Suprapubic skin (tissue), 4 donors: ENCODE measurements around the gene RNASEL. TPM values are rescaled to one million over a fixed set of nuclear protein-coding genes. Genes with fewer than 3 reads are reported as not detected.

Source experiments
- DNase-seq, 2 donors: peaks; one replicate each; pipeline ENCODE4 v3.0.0-alpha.2; 2019; ENCODE audit warnings: low spot score in 2 of 2
- H3K27ac ChIP-seq: fragments of 200-600 bp; sonication (generic); one replicate; pipeline ENCODE4 v1.5.1; 2019
- H3K27me3 ChIP-seq: fragments of 200-600 bp; sonication (generic); one replicate; pipeline ENCODE4 v1.5.1; 2019
- H3K36me3 ChIP-seq: fragments of 200-600 bp; sonication (generic); one replicate; pipeline ENCODE4 v1.5.1; 2019
- H3K4me1 ChIP-seq: fragments of 200-600 bp; sonication (generic); one replicate; pipeline ENCODE4 v1.5.1; 2019
- H3K4me3 ChIP-seq: fragments of 200-600 bp; sonication (generic); one replicate; pipeline ENCODE4 v1.5.1; 2019; ENCODE audit warnings: mild to moderate bottlenecking
- H3K9me3 ChIP-seq: fragments of 200-600 bp; sonication (generic); one replicate; pipeline ENCODE4 v1.5.1; 2019
- EP300 ChIP-seq: sonication (generic); formaldehyde crosslinking; IDR thresholded peaks from one replicate; pipeline ENCODE4 v1.6.1; 2017; ENCODE audit warnings: antibody characterized with exemption
- POLR2A ChIP-seq, 2 donors: fragments of 450-650 bp; IDR thresholded peaks; one replicate each; pipeline ENCODE4 v1.6.1; 2017; ENCODE audit warnings: antibody characterized with exemption in 2 of 2, mild to moderate bottlenecking in 2 of 2, moderate library complexity in 2 of 2
- POLR2AphosphoS5 ChIP-seq, 3 donors: sonication (generic); formaldehyde crosslinking; IDR thresholded peaks; one replicate each; pipeline ENCODE4 v1.6.1; 2017; ENCODE audit warnings: antibody characterized with exemption in 3 of 3
- WGBS: methylation state at CpG from one replicate; pipeline ENCODE4 v1.1.5; 2018; 5-methylcytosine and 5-hydroxymethylcytosine counted together
- total RNA-seq, 4 donors: library from RNA; depleted of rRNA; stranded (reverse); fragments of >200 nt; gene quantifications; one replicate each; pipeline ENCODE4 v1.1.0, GENCODE V29; 2016
- TF ChIP-seq, protein P1 (sequence below), 2 donors: fragments of 200-600 bp in 1 of 2; fragments of 450-650 bp in 1 of 2; sonication (generic) in 1 of 2; IDR thresholded peaks; one replicate each; pipeline ENCODE4 v1.5.1; 2016 to 2019; ENCODE audit warnings: antibody characterized with exemption in 2 of 2, mild to moderate bottlenecking in 1 of 2, moderate library complexity in 1 of 2

The RNASEL gene
- total RNA-seq, 4 donors from 2014 or later, result 4.1 to 10.7 (median 6.2) TPM

DNA sequence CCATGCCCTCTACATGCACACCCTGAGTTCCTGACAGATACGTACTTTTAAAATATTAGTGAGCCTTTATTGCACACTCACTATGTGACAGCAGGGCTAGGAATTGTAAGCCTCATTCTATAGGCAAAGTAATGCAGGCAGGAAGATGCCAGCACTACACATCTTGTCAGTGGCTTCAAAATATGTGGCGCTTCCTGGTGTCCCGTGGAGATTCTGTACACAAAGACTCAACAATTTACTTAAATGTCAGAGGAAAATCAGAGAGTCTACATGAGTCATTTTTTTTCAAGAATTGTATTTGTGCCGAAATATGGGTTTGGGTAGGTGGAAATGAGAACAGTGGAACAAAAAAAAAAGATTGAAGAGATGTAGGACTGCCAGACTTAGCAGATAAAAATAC lies 27.6 kb downstream of the RNASEL start:
- Histone ChIP-seq H3K4me1 (no peaks in the 10 kb centered on the region), H3K4me3 (no peak overlapping the region), H3K27me3 (no peaks in the 10 kb centered on the region), H3K36me3 (no peaks in the 10 kb centered on the region), H3K27ac (no peak overlapping the region), H3K9me3 (no peaks in the 10 kb centered on the region)
- TF ChIP-seq EP300 (no peak), POLR2AphosphoS5 (IDR thresholded peaks at IDR 0.05) (no peak)
- TF ChIP-seq, protein P1, sequence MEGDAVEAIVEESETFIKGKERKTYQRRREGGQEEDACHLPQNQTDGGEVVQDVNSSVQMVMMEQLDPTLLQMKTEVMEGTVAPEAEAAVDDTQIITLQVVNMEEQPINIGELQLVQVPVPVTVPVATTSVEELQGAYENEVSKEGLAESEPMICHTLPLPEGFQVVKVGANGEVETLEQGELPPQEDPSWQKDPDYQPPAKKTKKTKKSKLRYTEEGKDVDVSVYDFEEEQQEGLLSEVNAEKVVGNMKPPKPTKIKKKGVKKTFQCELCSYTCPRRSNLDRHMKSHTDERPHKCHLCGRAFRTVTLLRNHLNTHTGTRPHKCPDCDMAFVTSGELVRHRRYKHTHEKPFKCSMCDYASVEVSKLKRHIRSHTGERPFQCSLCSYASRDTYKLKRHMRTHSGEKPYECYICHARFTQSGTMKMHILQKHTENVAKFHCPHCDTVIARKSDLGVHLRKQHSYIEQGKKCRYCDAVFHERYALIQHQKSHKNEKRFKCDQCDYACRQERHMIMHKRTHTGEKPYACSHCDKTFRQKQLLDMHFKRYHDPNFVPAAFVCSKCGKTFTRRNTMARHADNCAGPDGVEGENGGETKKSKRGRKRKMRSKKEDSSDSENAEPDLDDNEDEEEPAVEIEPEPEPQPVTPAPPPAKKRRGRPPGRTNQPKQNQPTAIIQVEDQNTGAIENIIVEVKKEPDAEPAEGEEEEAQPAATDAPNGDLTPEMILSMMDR (IDR thresholded peaks at IDR 0.05), result no peak
- no peak for DNase-seq
- 66% methylated on average over 4 of the region's 4 CpGs for WGBS

GRCh38 chr1:182560392-182560984 lies 28.6 kb downstream of the RNASEL start:
- DNase-seq, result no peak
- Histone ChIP-seq H3K27me3 (no peaks in the 10 kb centered on the region), H3K36me3 (no peaks in the 10 kb centered on the region), H3K4me1 (no peaks in the 10 kb centered on the region), H3K27ac (no peak overlapping the region), H3K4me3 (no peak overlapping the region), H3K9me3 (no peaks in the 10 kb centered on the region)
- TF ChIP-seq POLR2AphosphoS5 (IDR thresholded peaks at IDR 0.05) (no peak), EP300 (no peak), POLR2A (IDR thresholded peaks at IDR 0.05) (no peak)
- TF ChIP-seq, protein P1 (IDR thresholded peaks at IDR 0.05), result no peak
- WGBS, result 64% methylated on average over 7 of the region's 7 CpGs

DNA sequence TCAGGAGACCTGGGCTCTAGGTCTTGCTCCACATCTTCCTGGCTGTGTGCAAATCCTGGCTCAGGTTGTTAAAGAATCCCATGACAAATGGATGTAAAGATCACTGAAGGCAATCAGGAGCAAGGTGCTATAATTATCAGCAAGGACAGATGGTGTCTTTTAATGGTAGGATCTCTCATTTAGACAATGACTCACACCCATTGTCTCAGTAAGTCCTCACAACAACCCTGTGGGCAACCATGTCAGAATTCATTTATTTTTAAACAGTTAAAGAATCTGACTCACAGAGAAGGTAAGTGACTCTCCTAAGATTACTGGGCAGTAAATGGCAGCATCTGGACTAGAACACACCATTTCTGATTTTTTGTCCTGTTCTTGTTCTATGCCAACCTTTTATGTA lies 32.8 kb downstream of the RNASEL start:
- no peaks in the 10 kb centered on the region for H3K9me3 ChIP-seq
- TF ChIP-seq POLR2AphosphoS5 (IDR thresholded peaks at IDR 0.05), result no peak
- DNase-seq, result no peak
- H3K27me3 ChIP-seq, result no peaks in the 10 kb centered on the region
- no peaks in the 10 kb centered on the region for H3K36me3 ChIP-seq
- no peak overlapping the region for H3K27ac ChIP-seq
- no peaks in the 10 kb centered on the region for H3K4me1 ChIP-seq
- H3K4me3 ChIP-seq, result no peak overlapping the region

GRCh38 chr1:182555493-182555892 lies 33.6 kb downstream of the RNASEL start:
- WGBS, result 100% methylated on average over 1 of the region's 1 CpG
- H3K27me3 ChIP-seq, result no peaks in the 10 kb centered on the region
- no peak for DNase-seq
- H3K36me3 ChIP-seq, result no peaks in the 10 kb centered on the region
- TF ChIP-seq POLR2AphosphoS5 (IDR thresholded peaks at IDR 0.05), result no peak
- TF ChIP-seq EP300, result no peak
- TF ChIP-seq, protein P1 (IDR thresholded peaks at IDR 0.05), result no peak
- no peak for TF ChIP-seq POLR2A (IDR thresholded peaks at IDR 0.05)
- no peak overlapping the region for H3K4me3 ChIP-seq
- no peak overlapping the region for H3K27ac ChIP-seq
- H3K4me1 ChIP-seq, result no peaks in the 10 kb centered on the region
- no peaks in the 10 kb centered on the region for H3K9me3 ChIP-seq

- no peak overlapping the region for H3K27ac ChIP-seq
- DNase-seq, result no peak
- no peak overlapping the region for H3K4me3 ChIP-seq
- WGBS, result 76% methylated on average over 2 of the region's 2 CpGs
- H3K27me3 ChIP-seq, result no peaks in the 10 kb centered on the region
- H3K36me3 ChIP-seq, result no peaks in the 10 kb centered on the region
- TF ChIP-seq EP300, result no peak
- no peak for TF ChIP-seq POLR2A (IDR thresholded peaks at IDR 0.05)
- TF ChIP-seq, protein P1 (IDR thresholded peaks at IDR 0.05), result no peak
- TF ChIP-seq POLR2AphosphoS5 (IDR thresholded peaks at IDR 0.05), result no peak
- H3K9me3 ChIP-seq, result no peaks in the 10 kb centered on the region
- no peaks in the 10 kb centered on the region for H3K4me1 ChIP-seq
Observed at GRCh38 chr1:182552527-182552926, 36.5 kb downstream of the RNASEL start.

DNA sequence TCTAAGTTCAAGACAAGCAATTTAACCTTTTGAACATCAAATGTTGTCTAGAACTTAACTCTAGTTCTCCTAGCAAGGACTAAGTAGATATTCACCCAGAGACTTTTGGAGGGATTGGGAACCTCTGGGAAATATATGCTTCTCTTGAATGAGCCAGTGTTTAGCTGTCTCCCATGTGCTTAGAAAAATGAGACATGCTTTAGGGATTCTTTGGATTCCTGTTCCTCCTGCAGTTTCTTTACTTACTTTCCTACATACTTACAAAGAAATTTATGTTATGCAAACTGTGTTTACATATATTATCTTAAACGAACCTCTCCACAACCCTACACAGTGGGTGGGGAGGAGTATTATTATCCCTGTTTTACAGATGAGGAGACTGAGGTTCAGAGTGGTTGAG lies 39.2 kb downstream of the RNASEL start:
- no peak for TF ChIP-seq POLR2AphosphoS5 (IDR thresholded peaks at IDR 0.05)
- TF ChIP-seq, protein P1 (IDR thresholded peaks at IDR 0.05), result no peak
- no peak for TF ChIP-seq POLR2A (IDR thresholded peaks at IDR 0.05)
- TF ChIP-seq EP300, result no peak
- Histone ChIP-seq H3K4me1 (no peaks in the 10 kb centered on the region), H3K27me3 (no peaks in the 10 kb centered on the region), H3K9me3 (no peaks in the 10 kb centered on the region), H3K36me3 (no peaks in the 10 kb centered on the region), H3K4me3 (no peak overlapping the region), H3K27ac (no peak overlapping the region)
- DNase-seq, result no peak
- 38% methylated on average over 1 of the region's 1 CpG for WGBS
